ENCODE data around the gene BCAS3.

The BCAS3 gene

DNA sequence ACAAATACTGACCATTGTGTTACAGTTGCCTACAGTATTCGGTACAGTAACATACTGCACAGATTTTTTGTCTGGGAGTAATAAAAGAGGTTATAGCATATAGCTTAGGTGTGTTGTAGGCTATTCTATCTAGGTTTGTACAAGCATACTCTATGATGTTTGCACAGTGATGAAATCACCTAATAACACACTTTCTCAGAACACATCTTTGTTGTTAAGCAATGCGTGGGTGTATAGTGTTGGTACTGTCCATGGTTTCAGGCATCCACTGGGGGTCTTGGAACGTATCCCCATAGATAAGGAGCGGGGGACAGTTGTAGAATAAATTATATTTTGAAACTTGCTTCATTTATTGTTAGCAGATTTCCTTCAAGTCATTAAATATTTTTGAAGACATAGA is 428.7 kb downstream of the BCAS3 start:
- no peak for TF ChIP-seq ZFP3 (CRISPR knock-in tag; IDR thresholded peaks at IDR 0.05)
- no peak for TF ChIP-seq POU6F1 (CRISPR knock-in tag; IDR thresholded peaks at IDR 0.05; ENCODE audit: borderline replicate concordance, low read depth)
- TF ChIP-seq, protein P1, sequence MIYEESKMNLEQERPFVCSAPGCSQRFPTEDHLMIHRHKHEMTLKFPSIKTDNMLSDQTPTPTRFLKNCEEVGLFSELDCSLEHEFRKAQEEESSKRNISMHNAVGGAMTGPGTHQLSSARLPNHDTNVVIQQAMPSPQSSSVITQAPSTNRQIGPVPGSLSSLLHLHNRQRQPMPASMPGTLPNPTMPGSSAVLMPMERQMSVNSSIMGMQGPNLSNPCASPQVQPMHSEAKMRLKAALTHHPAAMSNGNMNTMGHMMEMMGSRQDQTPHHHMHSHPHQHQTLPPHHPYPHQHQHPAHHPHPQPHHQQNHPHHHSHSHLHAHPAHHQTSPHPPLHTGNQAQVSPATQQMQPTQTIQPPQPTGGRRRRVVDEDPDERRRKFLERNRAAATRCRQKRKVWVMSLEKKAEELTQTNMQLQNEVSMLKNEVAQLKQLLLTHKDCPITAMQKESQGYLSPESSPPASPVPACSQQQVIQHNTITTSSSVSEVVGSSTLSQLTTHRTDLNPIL (CRISPR knock-in tag; IDR thresholded peaks at IDR 0.05; ENCODE audit: low read depth) = no peak
- TF ChIP-seq TSHZ2 (CRISPR knock-in tag; IDR thresholded peaks at IDR 0.05) = no peak
- TF ChIP-seq ISL1 (CRISPR knock-in tag; IDR thresholded peaks at IDR 0.05) = no peak
- no peak for TF ChIP-seq GLIS3 (CRISPR knock-in tag; IDR thresholded peaks at IDR 0.05)
- TF ChIP-seq CSDC2 (CRISPR knock-in tag; IDR thresholded peaks at IDR 0.05) = no peak
- no peak for TF ChIP-seq OSR1 (CRISPR knock-in tag; IDR thresholded peaks at IDR 0.05)
- TF ChIP-seq, protein P2, sequence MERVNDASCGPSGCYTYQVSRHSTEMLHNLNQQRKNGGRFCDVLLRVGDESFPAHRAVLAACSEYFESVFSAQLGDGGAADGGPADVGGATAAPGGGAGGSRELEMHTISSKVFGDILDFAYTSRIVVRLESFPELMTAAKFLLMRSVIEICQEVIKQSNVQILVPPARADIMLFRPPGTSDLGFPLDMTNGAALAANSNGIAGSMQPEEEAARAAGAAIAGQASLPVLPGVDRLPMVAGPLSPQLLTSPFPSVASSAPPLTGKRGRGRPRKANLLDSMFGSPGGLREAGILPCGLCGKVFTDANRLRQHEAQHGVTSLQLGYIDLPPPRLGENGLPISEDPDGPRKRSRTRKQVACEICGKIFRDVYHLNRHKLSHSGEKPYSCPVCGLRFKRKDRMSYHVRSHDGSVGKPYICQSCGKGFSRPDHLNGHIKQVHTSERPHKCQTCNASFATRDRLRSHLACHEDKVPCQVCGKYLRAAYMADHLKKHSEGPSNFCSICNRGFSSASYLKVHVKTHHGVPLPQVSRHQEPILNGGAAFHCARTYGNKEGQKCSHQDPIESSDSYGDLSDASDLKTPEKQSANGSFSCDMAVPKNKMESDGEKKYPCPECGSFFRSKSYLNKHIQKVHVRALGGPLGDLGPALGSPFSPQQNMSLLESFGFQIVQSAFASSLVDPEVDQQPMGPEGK (CRISPR knock-in tag; IDR thresholded peaks at IDR 0.05; ENCODE audit: borderline replicate concordance) = no peak
- no peak for TF ChIP-seq ZNF565 (CRISPR knock-in tag; conservative IDR thresholded peaks at IDR 0.05; ENCODE audit: low read depth)
- no peak for TF ChIP-seq ESRRG (CRISPR knock-in tag; IDR thresholded peaks at IDR 0.05)
- no peak for ATAC-seq

DNA sequence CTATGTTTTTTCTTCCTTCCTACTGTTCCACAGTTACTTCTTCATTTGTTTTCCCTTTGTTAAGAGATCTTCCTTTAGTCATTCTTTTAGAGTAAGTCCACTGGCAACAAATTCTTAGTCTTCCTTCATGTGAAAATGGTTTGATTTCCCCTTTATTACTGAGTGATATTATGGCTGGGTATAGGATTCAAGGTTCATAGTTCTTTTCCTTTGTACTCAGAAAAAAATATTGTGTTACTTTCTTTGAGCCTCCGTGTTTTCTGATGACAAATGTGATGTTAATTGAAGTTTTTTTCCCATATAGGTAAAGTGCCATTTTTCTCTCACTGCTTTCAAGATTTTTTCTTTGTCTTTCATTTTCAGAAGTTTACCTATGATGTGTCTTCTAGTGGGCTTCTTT is 438.9 kb downstream of the BCAS3 start:
- no peak for TF ChIP-seq BACH2 (CRISPR knock-in tag; IDR thresholded peaks at IDR 0.05; ENCODE audit: borderline replicate concordance)
- TF ChIP-seq ZC3H10 (CRISPR knock-in tag; IDR thresholded peaks at IDR 0.05) = no peak
- no peak for TF ChIP-seq CSDC2 (CRISPR knock-in tag; IDR thresholded peaks at IDR 0.05)
- TF ChIP-seq ISL1 (CRISPR knock-in tag; IDR thresholded peaks at IDR 0.05) = no peak
- TF ChIP-seq ZNF70 (CRISPR knock-in tag; IDR thresholded peaks at IDR 0.05) = no peak
- TF ChIP-seq PPARA (CRISPR knock-in tag; IDR thresholded peaks at IDR 0.05; ENCODE audit: borderline replicate concordance) = no peak
- TF ChIP-seq ZFP3 (CRISPR knock-in tag; IDR thresholded peaks at IDR 0.05) = no peak
- TF ChIP-seq RARB (CRISPR knock-in tag; IDR thresholded peaks at IDR 0.05) = no peak
- no peak for TF ChIP-seq TSHZ2 (CRISPR knock-in tag; IDR thresholded peaks at IDR 0.05)
- TF ChIP-seq ARNTL (CRISPR knock-in tag; IDR thresholded peaks at IDR 0.05; ENCODE audit: borderline replicate concordance, low read depth) = no peak
- TF ChIP-seq, protein P1 (CRISPR knock-in tag; IDR thresholded peaks at IDR 0.05; ENCODE audit: low read depth) = no peak
- no peak for ATAC-seq

- ATAC-seq = no peak
- no peak for TF ChIP-seq SNAI2 (CRISPR knock-in tag; IDR thresholded peaks at IDR 0.05)
- TF ChIP-seq ARNTL (CRISPR knock-in tag; IDR thresholded peaks at IDR 0.05; ENCODE audit: borderline replicate concordance, low read depth) = no peak
- TF ChIP-seq TOX (CRISPR knock-in tag; IDR thresholded peaks at IDR 0.05; ENCODE audit: borderline replicate concordance) = no peak
- TF ChIP-seq GLIS3 (CRISPR knock-in tag; IDR thresholded peaks at IDR 0.05) = no peak
- no peak for TF ChIP-seq BACH2 (CRISPR knock-in tag; IDR thresholded peaks at IDR 0.05; ENCODE audit: borderline replicate concordance)
- TF ChIP-seq ZC3H10 (CRISPR knock-in tag; IDR thresholded peaks at IDR 0.05) = no peak
- no peak for TF ChIP-seq ZFP30 (CRISPR knock-in tag; IDR thresholded peaks at IDR 0.05)
- no peak for TF ChIP-seq TCF4 (CRISPR knock-in tag; IDR thresholded peaks at IDR 0.05; ENCODE audit: borderline replicate concordance)
- no peak for TF ChIP-seq ZFP3 (CRISPR knock-in tag; IDR thresholded peaks at IDR 0.05)
- TF ChIP-seq, protein P2 (CRISPR knock-in tag; IDR thresholded peaks at IDR 0.05; ENCODE audit: borderline replicate concordance) = no peak
- TF ChIP-seq ZNF70 (CRISPR knock-in tag; IDR thresholded peaks at IDR 0.05) = no peak
- TF ChIP-seq CSRNP3 (CRISPR knock-in tag; IDR thresholded peaks at IDR 0.05) = no peak
- TF ChIP-seq ISL1 (CRISPR knock-in tag; IDR thresholded peaks at IDR 0.05) = no peak
- TF ChIP-seq RARB (CRISPR knock-in tag; IDR thresholded peaks at IDR 0.05) = no peak
- TF ChIP-seq OSR1 (CRISPR knock-in tag; IDR thresholded peaks at IDR 0.05) = no peak
These were observed 440.3 kb downstream of the BCAS3 start for GRCh38 chr17:61117983-61118382.
